DOHH2 (cell line): ENCODE measurements around the gene RNF34.

ENCODE experiments used
- H3F3A ChIP-seq: fragments of 200-600 bp; sonication (generic), shearing (Covaris generic); 2 replicates; pipeline ENCODE4 v1.6.0; 2016; ENCODE audit warnings: antibody characterized with exemption, mild to moderate bottlenecking; ENCODE audit not compliant: control insufficient read depth, insufficient read depth
- H3K27ac ChIP-seq: fragments of 200-600 bp; sonication (generic); 2 replicates; pipeline ENCODE4 v1.5.1; 2014; ENCODE audit warnings: low read depth, mild to moderate bottlenecking, low read length, moderate library complexity
- H3K27me3 ChIP-seq: fragments of 200-600 bp; sonication (generic); 2 replicates; pipeline ENCODE4 v1.6.1; 2014; ENCODE audit warnings: mild to moderate bottlenecking, low read length, mixed read lengths; ENCODE audit not compliant: control insufficient read depth
- H3K36me3 ChIP-seq: fragments of 200-600 bp; sonication (generic); 2 replicates; pipeline ENCODE4 v1.6.1; 2014; ENCODE audit warnings: mild to moderate bottlenecking, low read length, moderate library complexity, mixed read lengths; ENCODE audit not compliant: control insufficient read depth
- H3K4me1 ChIP-seq: fragments of 200-600 bp; sonication (generic); 2 replicates; pipeline ENCODE4 v1.6.1; 2014; ENCODE audit warnings: mild to moderate bottlenecking, low read length, mixed read lengths; ENCODE audit not compliant: control insufficient read depth
- H3K4me2 ChIP-seq: fragments of 200-600 bp; sonication (generic); 2 replicates; pipeline ENCODE4 v1.6.0; 2014; ENCODE audit warnings: mild to moderate bottlenecking, low read length, moderate library complexity
- H3K4me3 ChIP-seq: fragments of 200-600 bp; sonication (generic); 2 replicates; pipeline ENCODE4 v1.5.1; 2014; ENCODE audit warnings: mild to moderate bottlenecking, low read length, mixed read lengths
- H3K79me2 ChIP-seq: fragments of 200-600 bp; sonication (generic); 2 replicates; pipeline ENCODE4 v1.6.1; 2014; ENCODE audit warnings: mild to moderate bottlenecking, low read length, mixed read lengths; ENCODE audit not compliant: control insufficient read depth
- H3K9me2 ChIP-seq: fragments of 200-600 bp; sonication (generic); replicated peaks from 2 replicates; pipeline ENCODE4 v1.6.1; 2014; ENCODE audit warnings: mild to moderate bottlenecking, low read length, mixed read lengths; ENCODE audit not compliant: control insufficient read depth
- H3K9me3 ChIP-seq: fragments of 200-600 bp; sonication (generic); 2 replicates; pipeline ENCODE4 v1.6.1; 2014; ENCODE audit warnings: antibody characterized with exemption, low read length, mixed read lengths; ENCODE audit not compliant: control insufficient read depth, insufficient read depth
- H4K20me1 ChIP-seq: fragments of 200-600 bp; sonication (generic); 2 replicates; pipeline ENCODE4 v1.6.0; 2014; ENCODE audit warnings: low read depth, mild to moderate bottlenecking, antibody characterized with exemption, low read length, moderate library complexity; ENCODE audit not compliant: control insufficient read depth, insufficient read depth
- CTCF ChIP-seq: fragments of 200-600 bp; sonication (generic); IDR thresholded peaks from one replicate; pipeline ENCODE4 v1.5.1; 2014; ENCODE audit warnings: antibody characterized with exemption, mild to moderate bottlenecking, low read depth, low read length; ENCODE audit not compliant: poor library complexity, severe bottlenecking
- EZH2phosphoT487 ChIP-seq: fragments of 200-600 bp; sonication (generic); IDR thresholded peaks from 2 replicates; pipeline ENCODE4 v1.6.1; 2017; ENCODE audit warnings: borderline replicate concordance, mild to moderate bottlenecking, antibody characterized with exemption, low read length, moderate library complexity, mixed read lengths

The RNF34 gene

DNA sequence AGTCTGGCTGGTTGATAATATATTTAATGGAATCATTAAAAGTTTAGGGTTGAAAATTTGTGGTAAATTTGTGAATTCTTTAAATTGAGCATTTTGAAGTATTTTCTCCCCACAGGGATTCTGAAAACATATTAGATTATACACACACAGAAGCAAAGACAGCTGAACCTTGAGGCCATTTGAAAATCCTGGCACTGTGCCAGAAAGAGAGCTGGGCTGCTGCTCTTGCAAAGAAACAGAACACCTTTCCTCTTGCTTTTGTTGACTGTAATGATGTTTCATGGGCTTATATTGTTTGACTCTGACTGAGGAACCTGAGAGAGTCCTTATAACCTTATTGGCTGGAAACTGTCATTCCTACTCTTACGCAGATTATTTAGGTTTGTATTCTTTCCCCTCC is 4.8 kb downstream of the RNF34 start:
- peaks cover 26% of the 10 kb centered on the region for H3K4me1 ChIP-seq
- H3K79me2 ChIP-seq: peaks cover 94% of the 10 kb centered on the region
- no peak overlapping the region for H3K4me2 ChIP-seq
- H3F3A ChIP-seq: no peaks in the 10 kb centered on the region
- H3K36me3 ChIP-seq: peaks cover 79% of the 10 kb centered on the region
- H3K9me2 ChIP-seq: no peaks in the 10 kb centered on the region
- H3K27me3 ChIP-seq: no peaks in the 10 kb centered on the region
- no peaks in the 10 kb centered on the region for H3K9me3 ChIP-seq
- TF ChIP-seq CTCF (no peak), EZH2phosphoT487 (no peak)
- no peak overlapping the region for H3K27ac ChIP-seq
- H3K4me3 ChIP-seq: no peak overlapping the region
- H4K20me1 ChIP-seq: no peaks in the 10 kb centered on the region

- no peaks in the 10 kb centered on the region for H3K9me2 ChIP-seq
- H3K4me1 ChIP-seq: peaks cover 26% of the 10 kb centered on the region
- H3K79me2 ChIP-seq: peaks cover 96% of the 10 kb centered on the region
- no peaks in the 10 kb centered on the region for H3F3A ChIP-seq
- H4K20me1 ChIP-seq: no peaks in the 10 kb centered on the region
- H3K36me3 ChIP-seq: peaks cover 77% of the 10 kb centered on the region
- H3K27ac ChIP-seq: no peak overlapping the region
- no peak for TF ChIP-seq CTCF
- no peak for TF ChIP-seq EZH2phosphoT487
- no peaks in the 10 kb centered on the region for H3K27me3 ChIP-seq
- no peaks in the 10 kb centered on the region for H3K9me3 ChIP-seq
- H3K4me3 ChIP-seq: no peak overlapping the region
- H3K4me2 ChIP-seq: no peak overlapping the region
Observed at GRCh38 chr12:121405211-121405610, 5.3 kb downstream of the RNF34 start.

- Histone ChIP-seq H4K20me1 (no peaks in the 10 kb centered on the region), H3F3A (peaks cover 13% of the 10 kb centered on the region), H3K4me3 (no peak overlapping the region), H3K9me3 (no peaks in the 10 kb centered on the region), H3K27ac (no peak overlapping the region), H3K9me2 (no peaks in the 10 kb centered on the region), H3K27me3 (no peaks in the 10 kb centered on the region), H3K79me2 (peaks cover 77% of the 10 kb centered on the region), H3K4me1 (no peaks in the 10 kb centered on the region), H3K4me2 (no peak overlapping the region), H3K36me3 (peaks cover 61% of the 10 kb centered on the region)
- TF ChIP-seq CTCF (no peak), EZH2phosphoT487 (no peak)
Observed at GRCh38 chr12:121413917-121414316, 14.0 kb downstream of the RNF34 start.

DNA sequence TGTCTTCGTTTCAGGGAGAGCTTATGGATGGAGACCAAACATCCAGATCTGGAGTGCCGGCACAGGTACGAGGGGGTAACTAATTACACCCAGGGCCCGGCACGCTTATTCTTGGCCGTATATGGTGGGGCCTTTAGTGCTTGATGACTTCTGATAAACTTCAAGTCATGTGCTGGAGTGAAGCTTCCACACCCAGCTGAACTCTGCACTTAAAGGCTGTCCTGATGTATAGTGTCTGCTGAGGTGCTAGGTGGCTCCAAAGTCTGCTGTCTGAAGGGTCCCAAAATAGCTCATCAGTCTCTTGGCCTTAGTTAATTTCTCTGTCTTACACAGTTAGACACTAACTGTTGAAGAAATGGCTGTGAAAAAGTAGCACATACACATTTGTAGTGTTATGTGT is 17.9 kb downstream of the RNF34 start:
- H3K9me2 ChIP-seq: no peaks in the 10 kb centered on the region
- peaks cover 22% of the 10 kb centered on the region for H3F3A ChIP-seq
- H3K79me2 ChIP-seq: peaks cover 53% of the 10 kb centered on the region
- no peaks in the 10 kb centered on the region for H3K27me3 ChIP-seq
- TF ChIP-seq CTCF (no peak), EZH2phosphoT487 (no peak)
- no peak overlapping the region for H3K4me3 ChIP-seq
- no peak overlapping the region for H3K27ac ChIP-seq
- H3K4me1 ChIP-seq: no peaks in the 10 kb centered on the region
- no peaks in the 10 kb centered on the region for H3K9me3 ChIP-seq
- no peak overlapping the region for H3K4me2 ChIP-seq
- no peaks in the 10 kb centered on the region for H4K20me1 ChIP-seq
- H3K36me3 ChIP-seq: peaks cover 85% of the 10 kb centered on the region
